GM12878 (cell line): ENCODE data around the gene LINGO1. TPM values are rescaled to one million over a fixed set of nuclear protein-coding genes. Genes with fewer than 3 reads are reported as not detected.

ENCODE experiments used
- ATAC-seq: fragments of 200-7000 bp; cut with Tn5 transposase; 3 replicates; pipeline ENCODE4 v1.9.1; 2020; ENCODE audit warnings: mild to moderate bottlenecking, moderate library complexity
- BruUV-seq: library from RNA; stranded (reverse); fragments of 400-500 nt; replicated peaks from 2 replicates; lab custom pipeline; 2021; lab: Mats Ljungman, UMichigan
- CTCF ChIA-PET: fragments of 300-600 bp; sonication (Branson Sonifier 250); formaldehyde crosslinking; extraction: SDS; loops from one replicate; lab custom pipeline; 2021; ENCODE audit warnings: inconsistent platforms; lab: Yijun Ruan, JAX
- POLR2A ChIA-PET: fragments of 350-600 bp; formaldehyde crosslinking; extraction: SDS; loops from one replicate; lab custom pipeline; 2021; ENCODE audit warnings: inconsistent platforms; lab: Charles Lee
- RAD21 ChIA-PET: fragments of 300-600 bp; sonication (Branson Sonifier 250); formaldehyde crosslinking; loops from one replicate; lab custom pipeline; 2023; ENCODE audit warnings: antibody characterized with exemption; ENCODE audit not compliant: unreplicated experiment; lab: Charles Lee
- SMC1A ChIA-PET: fragments of 300-600 bp; sonication (Branson Sonifier 250); formaldehyde crosslinking; loops from one replicate; lab custom pipeline; 2023; ENCODE audit not compliant: unreplicated experiment, uncharacterized antibody; lab: Charles Lee
- DNase-seq: peaks from one replicate; pipeline ENCODE4 v3.0.0-alpha.2; 2011; ENCODE audit warnings: low read depth, low spot score
- FAIRE-seq: peaks from 3 replicates; lab custom pipeline; 2011; peaks lifted over from hg19 to GRCh38; lab: Jason Lieb, UNC
- H2AFZ ChIP-seq: 2 replicates; pipeline ENCODE4 v1.6.0; 2011; ENCODE audit warnings: low read depth, low read length, control low read depth; ENCODE audit not compliant: control insufficient read depth
- H3K27ac ChIP-seq: 2 replicates; pipeline ENCODE4 v1.5.1; 2011; ENCODE audit warnings: control low read depth; ENCODE audit not compliant: control insufficient read depth, insufficient read depth
- H3K27me3 ChIP-seq, 2 experiments: replicated peaks in 1 of 2; 2 replicates each; pipeline versions ENCODE4 v1.6.0 to v1.6.1; 2011; ENCODE audit warnings: low read length in 1 of 2; ENCODE audit not compliant: control insufficient read depth in 2 of 2, insufficient read depth in 2 of 2
- H3K36me3 ChIP-seq, 2 experiments: 2 replicates each; pipeline ENCODE4 v1.5.1; 2011; ENCODE audit warnings: low read length in 1 of 2; ENCODE audit not compliant: control insufficient read depth in 2 of 2, insufficient read depth in 2 of 2
- H3K4me1 ChIP-seq: 2 replicates; pipeline ENCODE4 v1.6.1; 2011; ENCODE audit warnings: mild to moderate bottlenecking, low read length, moderate library complexity, mixed read lengths; ENCODE audit not compliant: control insufficient read depth, insufficient read depth
- H3K4me2 ChIP-seq: 2 replicates; pipeline ENCODE4 v1.6.0; 2011; ENCODE audit warnings: control low read depth; ENCODE audit not compliant: control insufficient read depth, insufficient read depth
- H3K4me3 ChIP-seq: fragments of 200-600 bp; sonication (generic); 2 replicates; pipeline ENCODE4 v1.5.1; 2016
- H3K79me2 ChIP-seq: 2 replicates; pipeline ENCODE4 v1.6.0; 2011; ENCODE audit warnings: low read length; ENCODE audit not compliant: control insufficient read depth, insufficient read depth
- H3K9ac ChIP-seq: 2 replicates; pipeline ENCODE4 v1.8.0; 2011; ENCODE audit warnings: low read length, control low read depth, mixed read lengths; ENCODE audit not compliant: control insufficient read depth, insufficient read depth
- H3K9me3 ChIP-seq: replicated peaks from 3 replicates; pipeline ENCODE4 v1.5.1; 2011; ENCODE audit warnings: mild to moderate bottlenecking, low read length; ENCODE audit not compliant: control insufficient read depth, insufficient read depth
- H4K20me1 ChIP-seq: 2 replicates; pipeline ENCODE4 v1.6.0; 2011; ENCODE audit not compliant: control insufficient read depth, insufficient read depth
- ATF3 ChIP-seq: IDR thresholded peaks from 2 replicates; pipeline ENCODE4 v1.6.1; 2011; ENCODE audit warnings: low read depth, mild to moderate bottlenecking, low read length, moderate library complexity, borderline replicate concordance; ENCODE audit errors: extremely low read depth
- BMI1 ChIP-seq: fragments of 450-650 bp; IDR thresholded peaks from 2 replicates; pipeline ENCODE4 v1.6.1; 2016; ENCODE audit warnings: mild to moderate bottlenecking, moderate library complexity, borderline replicate concordance
- BRCA1 ChIP-seq: IDR thresholded peaks from 2 replicates; pipeline ENCODE4 v1.6.1; 2011; ENCODE audit warnings: low read depth, low read length, improper control_type of control experiment
- CTCF ChIP-seq, 3 experiments: IDR thresholded peaks in 2 of 3; conservative IDR thresholded peaks in 1 of 3; 2 replicates each; pipeline ENCODE4 v1.5.1; 2011; ENCODE audit warnings: low read depth in 3 of 3, low read length in 3 of 3, mild to moderate bottlenecking in 3 of 3, control low read depth in 2 of 3, moderate library complexity in 2 of 3, inconsistent platforms in 1 of 3, mixed read lengths in 1 of 3; ENCODE audit not compliant: control insufficient read depth in 2 of 3, insufficient read depth in 1 of 3; ENCODE audit errors: extremely low read depth in 1 of 3
- MLLT1 ChIP-seq: fragments of 450-650 bp; IDR thresholded peaks from 2 replicates; pipeline ENCODE4 v1.6.1; 2016; ENCODE audit warnings: mild to moderate bottlenecking
- POLR2AphosphoS2 ChIP-seq: IDR thresholded peaks from 2 replicates; pipeline ENCODE4 v1.6.1; 2011; ENCODE audit warnings: low read depth, mild to moderate bottlenecking, low read length, improper control_type of control experiment, moderate library complexity
- RAD21 ChIP-seq: IDR thresholded peaks from 2 replicates; pipeline ENCODE4 v1.6.1; 2011; ENCODE audit warnings: mild to moderate bottlenecking, low read depth, low read length, moderate library complexity; ENCODE audit not compliant: insufficient read depth
- SMARCA5 ChIP-seq: fragments of 450-650 bp; IDR thresholded peaks from 2 replicates; pipeline ENCODE4 v1.6.1; 2017; ENCODE audit warnings: mild to moderate bottlenecking
- ZZZ3 ChIP-seq: IDR thresholded peaks from 2 replicates; pipeline ENCODE4 v1.6.1; 2011; ENCODE audit warnings: low read depth; ENCODE audit not compliant: control insufficient read depth, insufficient read length
- WGBS: methylation state at CpG from one replicate; pipeline ENCODE4 v1.1.6; 2016; ENCODE audit warnings: low lambda C conversion rate; ENCODE audit not compliant: insufficient replicate concordance, insufficient coverage; ENCODE audit errors: missing lambda C conversion rate; 5-methylcytosine and 5-hydroxymethylcytosine counted together
- in situ Hi-C: fragments of 300-500 bp; cut with MboI; formaldehyde crosslinking; loops from 9 replicates; pipeline ENCODE4 v1.14.3; 2018; ENCODE audit warnings: mixed read lengths
- intact Hi-C: fragments of 100-400 bp; cut with micrococcal nuclease; formaldehyde crosslinking; loops from one replicate; pipeline ENCODE4 v1.14.2; 2022; ENCODE audit not compliant: unreplicated experiment
- polyA plus RNA-seq, 11 experiments: library from polyadenylated mRNA; depleted of rRNA in 4 of 11; unstranded in 6 of 11; stranded (reverse) in 5 of 11; fragments of >200 nt; fragmentation: Nextera tagmentation in 4 of 11; fragmentation: Illumina TruSeq in 1 of 11; extraction: Ambion mirVana in 4 of 11; extraction: Trizol in 1 of 11; gene quantifications; 1 replicate in 1 of 11; 2 replicates in 10 of 11; pipeline versions ENCODE4 v1.2.1 to v1.2.3, GENCODE V29; 2011 to 2016; ENCODE audit warnings: inconsistent platforms in 2 of 11, missing spikeins in 2 of 11, low read depth in 1 of 11
- total RNA-seq, 4 experiments: library from RNA; depleted of rRNA in 3 of 4; stranded (reverse); fragments of >200 nt in 3 of 4; fragmentation: Illumina TruSeq in 1 of 4; extraction: Trizol in 1 of 4; gene quantifications; 2 replicates each; pipeline versions ENCODE4 v1.2.1 to v1.2.3, GENCODE V29; 2013 to 2021

The LINGO1 gene
- total and polyA plus RNA-seq, 10 of the 15 experiments (the other 5 are each of a cell fraction or from before 2014, with no cell fraction given): 0.04 to 3.9 (median 0.17) TPM; not detected in 6

DNA sequence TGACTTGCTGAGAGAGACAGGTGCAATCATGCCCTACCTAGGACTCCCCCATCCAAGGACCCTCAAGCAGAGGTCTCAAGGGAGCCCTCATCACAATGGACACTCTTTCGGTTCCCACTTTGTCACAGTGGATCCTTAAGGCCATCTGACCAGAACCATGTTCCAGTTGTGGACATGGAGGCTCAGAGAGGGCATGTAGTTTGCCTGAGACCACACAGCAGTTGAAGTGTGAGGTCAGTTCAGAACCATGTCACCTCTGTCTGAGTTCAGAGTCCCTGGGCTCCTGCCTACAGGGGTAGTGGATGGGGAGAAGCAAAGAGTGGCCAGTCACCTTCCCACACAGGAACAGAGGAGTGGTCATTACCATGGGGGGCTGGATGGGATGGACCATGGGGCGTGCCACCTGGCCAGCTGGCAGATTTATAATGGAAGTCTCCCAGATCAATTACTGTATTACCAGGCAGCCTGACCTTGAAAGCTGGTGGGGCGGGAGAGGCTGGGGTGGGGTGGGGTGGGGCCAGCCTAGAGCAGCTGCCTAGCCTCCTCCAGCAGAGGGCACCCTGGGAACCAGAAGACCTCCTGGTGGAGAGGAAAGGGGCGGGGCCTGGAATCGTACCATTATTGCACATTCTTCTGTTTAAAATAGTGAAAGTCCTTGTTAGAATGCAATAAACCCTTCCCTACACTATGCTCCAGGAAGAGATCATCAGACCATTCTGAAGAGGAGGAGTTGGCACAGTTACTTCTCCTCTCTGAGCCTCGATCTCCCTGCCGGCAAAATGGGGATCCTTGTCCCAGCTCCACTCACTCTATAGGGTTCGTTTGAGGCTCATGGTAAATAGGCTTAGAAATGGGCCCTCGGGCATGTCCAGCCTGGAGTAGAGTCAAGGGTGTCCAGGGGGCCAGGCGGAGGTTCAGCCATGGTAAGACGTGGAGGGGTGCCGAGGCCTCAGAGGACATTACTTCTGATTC, 26.9 kb upstream of the LINGO1 start:
- in situ Hi-C loops: loop anchor here (5.0 kb wide), 1 partner anchor 48 kb away; no protein-coding TSS in a partner anchor
- ChIA-PET CTCF (interaction anchor here (1.4 to 2.3 kb wide), 3 partner anchors 27 to 214 kb away, joined by 3 to 12 read pairs (median 7); no protein-coding TSS in a partner anchor), RAD21 (interaction anchor here (0.9 to 1.3 kb wide), 2 partner anchors 24 to 125 kb away, joined by 3 to 5 read pairs; no protein-coding TSS in a partner anchor), SMC1A (no interaction called here), POLR2A (interaction anchor here (0.9 kb wide), 1 partner anchor 11 kb away, joined by 3 read pairs; no protein-coding TSS in a partner anchor)
- H3K4me2 ChIP-seq: no peak overlapping the region
- H4K20me1 ChIP-seq: no peaks in the 10 kb centered on the region
- BruUV-seq: no TSS peak
- ATAC-seq: peak; percentile 93
- DNase-seq: no peak
- H2AFZ ChIP-seq: no peak overlapping the region
- H3K4me1 ChIP-seq: no peaks in the 10 kb centered on the region
- intact Hi-C loops: loop anchor here (1.0 kb wide), 1 partner anchor 162 kb away; no protein-coding TSS in a partner anchor
- no peak overlapping the region for H3K27ac ChIP-seq
- H3K27me3 ChIP-seq: peaks cover 2 to 3% of the 10 kb centered on the region in 2 experiments; a peak in 2 of 4 replicates
- WGBS: 34% methylated on average over 10 of the region's 12 CpGs
- no peaks in the 10 kb centered on the region for H3K9me3 ChIP-seq
- no peak overlapping the region for H3K9ac ChIP-seq
- TF ChIP-seq SMARCA5 (no peak), POLR2AphosphoS2 (no peak), RAD21 (peak; percentile 30; the same call in 1 of the 2 replicates), CTCF (IDR thresholded peaks at IDR 0.05 in 2 of 3, conservative IDR thresholded peaks at IDR 0.05 in 1 of 3; ENCODE audit: control insufficient read depth in 2 of 3, extremely low read depth in 1 of 3, insufficient read depth in 1 of 3, low read depth in 3 of 3, low read length in 3 of 3) (peak; percentile 32 to 59 (median 50); a peak in 4 of 6 replicates), ATF3 (no peak), BRCA1 (no peak), MLLT1 (no peak), BMI1 (no peak), ZZZ3 (no peak)
- H3K4me3 ChIP-seq: no peak overlapping the region
- FAIRE-seq: no peak
- H3K36me3 ChIP-seq: no peaks in the 10 kb centered on the region
- H3K79me2 ChIP-seq: no peaks in the 10 kb centered on the region
